NCI-H345 treated with DMSO at 0.1 percent for 48 hours (cell line): ENCODE measurements around the gene TMOD1.
"Not testable (repeated sequence)": the region's sequence is repeated elsewhere in the genome, so short reads cannot be mapped to it uniquely, and the experiment has no call there.

Source experiments
- DNase-seq: peaks from one replicate; lab custom pipeline; 2025; ENCODE audit not compliant: unreplicated experiment; lab: John Stamatoyannopoulos, UW

The TMOD1 gene

GRCh38 chr9:97564291-97565175, 63.1 kb downstream of the TMOD1 start:
- no peak for DNase-seq

GRCh38 chr9:97565262-97565661, 63.8 kb downstream of the TMOD1 start:
- DNase-seq = no peak

GRCh38 chr9:97567182-97567893, 65.9 kb downstream of the TMOD1 start:
- no peak for DNase-seq

- DNase-seq = no peak
Observed at GRCh38 chr9:97567894-97568202, 66.4 kb downstream of the TMOD1 start.

GRCh38 chr9:97568461-97569275, 67.2 kb downstream of the TMOD1 start:
- no peak for DNase-seq

- no peak for DNase-seq
Observed at GRCh38 chr9:97570899-97571298, 69.4 kb downstream of the TMOD1 start.

GRCh38 chr9:97571664-97572063, 70.2 kb downstream of the TMOD1 start:
- no peak for DNase-seq

GRCh38 chr9:97572196-97572891, 70.9 kb downstream of the TMOD1 start:
- DNase-seq = no peak

GRCh38 chr9:97572892-97573365, 71.5 kb downstream of the TMOD1 start:
- no peak for DNase-seq

- DNase-seq = no peak
Observed at GRCh38 chr9:97573482-97574073, 72.1 kb downstream of the TMOD1 start.

- not testable (repeated sequence) for DNase-seq
Observed at GRCh38 chr9:97574101-97574571, 72.7 kb downstream of the TMOD1 start.

- DNase-seq = not testable (repeated sequence)
Observed at GRCh38 chr9:97574921-97575672, 73.6 kb downstream of the TMOD1 start.

GRCh38 chr9:97575673-97576200, 74.3 kb downstream of the TMOD1 start:
- DNase-seq = no peak

GRCh38 chr9:97577051-97577450, 75.6 kb downstream of the TMOD1 start:
- no peak for DNase-seq

- no peak for DNase-seq
Observed at GRCh38 chr9:97578846-97579245, 77.4 kb downstream of the TMOD1 start.

GRCh38 chr9:97579914-97580313, 78.4 kb downstream of the TMOD1 start:
- DNase-seq = no peak

GRCh38 chr9:97581590-97581989, 80.1 kb downstream of the TMOD1 start:
- DNase-seq = not testable (repeated sequence)

- not testable (repeated sequence) for DNase-seq
Observed at GRCh38 chr9:97584778-97585177, 83.3 kb downstream of the TMOD1 start.

GRCh38 chr9:97586909-97587308, 85.4 kb downstream of the TMOD1 start:
- DNase-seq = not testable (repeated sequence)
